Kidney (tissue), 14 donors: ENCODE measurements around the gene SUGP2. TPM values are rescaled to one million over a fixed set of nuclear protein-coding genes. Genes with fewer than 3 reads are reported as not detected.

Experiments used
- DNase-seq, 5 donors: peaks; one replicate each; pipeline ENCODE4 v3.0.0-alpha.2; 2013 to 2020
- FAIRE-seq: peaks from 2 replicates; lab custom pipeline; 2012; peaks lifted over from hg19 to GRCh38; lab: Jason Lieb, UNC
- H3K27ac ChIP-seq, 2 donors: one replicate each; pipeline ENCODE4 v1.7.0; 2013; ENCODE audit warnings: low read depth in 2 of 2, low read length in 2 of 2, inconsistent platforms in 1 of 2
- H3K27me3 ChIP-seq: one replicate; pipeline ENCODE4 v1.7.1; 2013; ENCODE audit warnings: low read length, inconsistent platforms; ENCODE audit not compliant: control insufficient read depth, insufficient read depth
- H3K36me3 ChIP-seq, 3 donors: one replicate each; pipeline versions ENCODE4 v1.7.0 to v1.7.1; 2013; ENCODE audit warnings: low read length in 3 of 3, control low read depth in 1 of 3, inconsistent platforms in 1 of 3; ENCODE audit not compliant: insufficient read depth in 3 of 3, control insufficient read depth in 2 of 3
- H3K4me1 ChIP-seq, 3 donors: one replicate each; pipeline versions ENCODE4 v1.7.0 to v1.7.1; 2013; ENCODE audit warnings: low read length in 3 of 3, inconsistent platforms in 1 of 3, low read depth in 1 of 3; ENCODE audit not compliant: control insufficient read depth in 2 of 3, insufficient read depth in 2 of 3
- H3K4me3 ChIP-seq, 3 donors: one replicate each; pipeline versions ENCODE4 v1.7.0 to v1.8.1; 2013; ENCODE audit warnings: low read length in 3 of 3, control low read depth in 1 of 3, inconsistent platforms in 1 of 3
- H3K9ac ChIP-seq, 3 donors: one replicate each; pipeline versions ENCODE4 v1.7.0 to v1.7.1; 2013; ENCODE audit warnings: low read length in 3 of 3, control low read depth in 1 of 3, inconsistent platforms in 1 of 3
- H3K9me3 ChIP-seq, 3 donors: one replicate each; pipeline versions ENCODE4 v1.7.0 to v1.7.1; 2013; ENCODE audit warnings: low read length in 3 of 3, control low read depth in 1 of 3, inconsistent platforms in 1 of 3; ENCODE audit not compliant: control insufficient read depth in 2 of 3, insufficient read depth in 1 of 3
- intact Hi-C: fragments of 100-400 bp; cut with DNase I; formaldehyde crosslinking; loops from one replicate; pipeline ENCODE4 v1.11.1; 2022
- polyA plus RNA-seq: library from polyadenylated mRNA; stranded (reverse); fragments of 350-450 nt; fragmentation: Illumina TruSeq; extraction: RNeasy Lipid Tissue Mini Kit (QIAGEN cat#74804); gene quantifications from one replicate; pipeline ENCODE4 v1.2.3, GENCODE V29; 2014; ENCODE audit warnings: low read depth, low replicate concordance; ENCODE audit not compliant: insufficient read depth
- total RNA-seq: library from RNA; stranded (reverse); fragmentation: NEBNext Ultra II Directional; extraction: Animal tissue kit (Norgen Biotek cat#: 25700); gene quantifications from one replicate; pipeline ENCODE4 v1.2.1, GENCODE V29; 2021
- TF ChIP-seq, protein P1 (sequence below): IDR thresholded peaks from 3 replicates; pipeline ENCODE4 v1.5.1; 2012; ENCODE audit warnings: mild to moderate bottlenecking, moderate library complexity, borderline replicate concordance; ENCODE audit not compliant: insufficient read depth; ENCODE audit errors: extremely low read depth
- donor health status: control.
- donor health status: control.
- donor health status: control.
- donor health status: control.
- donor health status: control.
- donor health status: DM: yes; HTN: yes; CAD: no.
- donor health status: Normal renal cell carcinoma (clear cell type).

SUGP2 gene
- total and polyA plus RNA-seq, 2 donors from 2014 or later = 47.5 to 74.1 TPM

- Histone ChIP-seq H3K9ac (no peak overlapping the region), H3K27me3 (no peaks in the 10 kb centered on the region), H3K36me3 (no peaks in the 10 kb centered on the region), H3K27ac (no peak overlapping the region), H3K9me3 (no peaks in the 10 kb centered on the region), H3K4me3 (no peak overlapping the region), H3K4me1 (peaks cover 0 to 7% (median 0%) of the 10 kb centered on the region in 3 donors)
- DNase-seq = no peak
- TF ChIP-seq, protein P1, sequence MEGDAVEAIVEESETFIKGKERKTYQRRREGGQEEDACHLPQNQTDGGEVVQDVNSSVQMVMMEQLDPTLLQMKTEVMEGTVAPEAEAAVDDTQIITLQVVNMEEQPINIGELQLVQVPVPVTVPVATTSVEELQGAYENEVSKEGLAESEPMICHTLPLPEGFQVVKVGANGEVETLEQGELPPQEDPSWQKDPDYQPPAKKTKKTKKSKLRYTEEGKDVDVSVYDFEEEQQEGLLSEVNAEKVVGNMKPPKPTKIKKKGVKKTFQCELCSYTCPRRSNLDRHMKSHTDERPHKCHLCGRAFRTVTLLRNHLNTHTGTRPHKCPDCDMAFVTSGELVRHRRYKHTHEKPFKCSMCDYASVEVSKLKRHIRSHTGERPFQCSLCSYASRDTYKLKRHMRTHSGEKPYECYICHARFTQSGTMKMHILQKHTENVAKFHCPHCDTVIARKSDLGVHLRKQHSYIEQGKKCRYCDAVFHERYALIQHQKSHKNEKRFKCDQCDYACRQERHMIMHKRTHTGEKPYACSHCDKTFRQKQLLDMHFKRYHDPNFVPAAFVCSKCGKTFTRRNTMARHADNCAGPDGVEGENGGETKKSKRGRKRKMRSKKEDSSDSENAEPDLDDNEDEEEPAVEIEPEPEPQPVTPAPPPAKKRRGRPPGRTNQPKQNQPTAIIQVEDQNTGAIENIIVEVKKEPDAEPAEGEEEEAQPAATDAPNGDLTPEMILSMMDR = no peak
- intact Hi-C loops = no loop called here
- no peak for FAIRE-seq
These were observed 58.3 kb downstream of the SUGP2 start for GRCh38 chr19:18975011-18975410.

- H3K4me1 ChIP-seq = peaks cover 0 to 5% (median 0%) of the 10 kb centered on the region in 3 donors
- no peaks in the 10 kb centered on the region for H3K27me3 ChIP-seq
- no peaks in the 10 kb centered on the region for H3K36me3 ChIP-seq
- peak overlapping the region in 1 of 2 donors; percentile 80 for H3K27ac ChIP-seq
- DNase-seq (no peak), FAIRE-seq (no peak)
- intact Hi-C loops = no loop called here
- H3K9me3 ChIP-seq = no peaks in the 10 kb centered on the region
- TF ChIP-seq, protein P1 = no peak
- no peak overlapping the region for H3K4me3 ChIP-seq
- no peak overlapping the region for H3K9ac ChIP-seq
These were observed 60.5 kb downstream of the SUGP2 start for GRCh38 chr19:18972851-18973250.

- Histone ChIP-seq H3K27ac (peak overlapping the region in 1 of 2 donors; percentile 80), H3K9ac (no peak overlapping the region), H3K4me3 (no peak overlapping the region), H3K27me3 (no peaks in the 10 kb centered on the region), H3K36me3 (no peaks in the 10 kb centered on the region), H3K4me1 (peaks cover 0 to 6% (median 2%) of the 10 kb centered on the region in 3 donors), H3K9me3 (no peaks in the 10 kb centered on the region)
- intact Hi-C loops = no loop called here
- FAIRE-seq (no peak), DNase-seq (peak in 1 of 5 donors; percentile 12)
- TF ChIP-seq, protein P1 = no peak
These were observed 61.0 kb downstream of the SUGP2 start for GRCh38 chr19:18972301-18972811.
